GM10248 (cell line): Measurements from ENCODE around the gene PFN1.
"Not testable (repeated sequence)": the region's sequence is repeated elsewhere in the genome, so short reads cannot be mapped to it uniquely, and the experiment has no call there.

Source experiments
- CTCF ChIA-PET: fragments of 300-600 bp; sonication (Branson Sonifier 250); formaldehyde crosslinking; extraction: SDS; loops from one replicate; lab custom pipeline; 2021; ENCODE audit warnings: antibody characterized with exemption; lab: Yijun Ruan, JAX
- POLR2A ChIA-PET: fragments of 350-650 bp; sonication (Branson Sonifier 250); formaldehyde crosslinking; extraction: SDS; loops from one replicate; lab custom pipeline; 2020; ENCODE audit warnings: antibody characterized with exemption; lab: Yijun Ruan, JAX
- DNase-seq: peaks from one replicate; pipeline ENCODE4 v3.0.0; 2012; ENCODE audit errors: extremely low spot score
- TF ChIP-seq, protein P1 (sequence below): IDR thresholded peaks from 2 replicates; pipeline ENCODE4 v1.5.1; 2012; ENCODE audit warnings: mild to moderate bottlenecking, low read depth; ENCODE audit errors: extremely low read depth, missing control alignments, control extremely low read depth

PFN1 gene

DNA sequence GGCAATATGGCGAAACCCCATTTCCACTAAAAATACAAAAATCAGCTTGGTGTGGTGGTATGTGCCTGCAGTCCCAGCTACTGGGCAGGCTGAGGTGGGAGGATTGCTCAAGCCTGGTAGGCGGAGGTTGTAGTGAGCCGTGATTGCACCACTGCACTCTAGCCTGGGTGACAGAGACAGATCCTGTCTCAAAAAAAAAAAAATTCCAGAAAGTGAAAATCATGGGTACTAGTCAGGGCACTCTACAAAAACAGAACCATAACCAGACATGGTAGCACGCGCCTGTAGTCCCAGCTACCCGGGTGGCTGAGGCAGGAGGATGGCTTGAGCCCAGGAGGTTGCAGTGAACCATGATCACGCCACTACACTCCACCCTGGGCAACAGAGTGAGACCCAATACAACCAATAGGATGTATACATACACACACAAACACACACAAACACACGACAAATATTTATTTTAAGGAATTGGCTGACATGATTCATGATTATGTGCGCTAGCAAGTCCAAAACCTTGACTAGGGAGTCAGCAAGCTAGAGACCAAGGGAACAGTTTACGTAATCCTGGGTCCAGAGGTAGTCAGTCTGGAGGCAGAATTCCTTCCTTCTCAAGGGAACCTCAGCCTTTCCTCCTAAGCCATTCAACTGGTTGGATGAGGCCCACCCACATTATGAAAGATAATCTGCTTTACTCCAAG lies 27.8 kb downstream of the PFN1 start:
- no peak for DNase-seq
- CTCF ChIA-PET, result interaction anchor here (0.7 to 4.1 kb wide), 3 partner anchors 11 to 14 kb away, joined by 3 to 29 read pairs (median 3); no protein-coding TSS in a partner anchor
- POLR2A ChIA-PET, result no interaction called here
- TF ChIP-seq, protein P1, sequence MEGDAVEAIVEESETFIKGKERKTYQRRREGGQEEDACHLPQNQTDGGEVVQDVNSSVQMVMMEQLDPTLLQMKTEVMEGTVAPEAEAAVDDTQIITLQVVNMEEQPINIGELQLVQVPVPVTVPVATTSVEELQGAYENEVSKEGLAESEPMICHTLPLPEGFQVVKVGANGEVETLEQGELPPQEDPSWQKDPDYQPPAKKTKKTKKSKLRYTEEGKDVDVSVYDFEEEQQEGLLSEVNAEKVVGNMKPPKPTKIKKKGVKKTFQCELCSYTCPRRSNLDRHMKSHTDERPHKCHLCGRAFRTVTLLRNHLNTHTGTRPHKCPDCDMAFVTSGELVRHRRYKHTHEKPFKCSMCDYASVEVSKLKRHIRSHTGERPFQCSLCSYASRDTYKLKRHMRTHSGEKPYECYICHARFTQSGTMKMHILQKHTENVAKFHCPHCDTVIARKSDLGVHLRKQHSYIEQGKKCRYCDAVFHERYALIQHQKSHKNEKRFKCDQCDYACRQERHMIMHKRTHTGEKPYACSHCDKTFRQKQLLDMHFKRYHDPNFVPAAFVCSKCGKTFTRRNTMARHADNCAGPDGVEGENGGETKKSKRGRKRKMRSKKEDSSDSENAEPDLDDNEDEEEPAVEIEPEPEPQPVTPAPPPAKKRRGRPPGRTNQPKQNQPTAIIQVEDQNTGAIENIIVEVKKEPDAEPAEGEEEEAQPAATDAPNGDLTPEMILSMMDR, result no peak

DNA sequence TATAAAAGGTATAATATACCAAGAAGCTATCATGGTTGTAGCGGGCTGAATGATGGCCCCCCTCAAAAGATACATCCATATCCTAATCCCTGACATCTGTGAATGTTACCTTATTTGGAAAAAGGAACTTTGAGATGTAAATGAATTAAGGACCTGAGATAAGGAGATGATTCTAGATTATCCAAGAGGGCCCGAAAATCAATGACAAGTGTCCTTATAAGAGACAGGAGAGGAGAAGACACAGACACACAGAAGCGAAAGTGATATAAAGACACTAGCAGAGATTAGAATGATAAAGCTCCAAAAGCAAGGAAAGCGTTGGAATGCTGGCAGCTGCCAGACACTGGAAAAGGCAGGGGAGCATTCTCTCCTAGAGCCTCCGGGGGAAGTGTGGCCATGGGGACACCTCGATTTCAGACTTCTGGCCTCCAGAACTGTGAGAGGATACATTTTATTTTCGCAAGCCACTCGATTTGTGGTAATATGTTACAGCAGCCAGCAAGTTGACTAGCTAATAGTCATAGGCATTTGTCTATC lies 28.8 kb downstream of the PFN1 start:
- DNase-seq, result no peak
- TF ChIP-seq, protein P1, result no peak
- CTCF ChIA-PET, result interaction anchor here (0.7 to 4.1 kb wide), 2 partner anchors 10 to 13 kb away, joined by 3 to 29 read pairs; no protein-coding TSS in a partner anchor
- POLR2A ChIA-PET, result no interaction called here

DNA sequence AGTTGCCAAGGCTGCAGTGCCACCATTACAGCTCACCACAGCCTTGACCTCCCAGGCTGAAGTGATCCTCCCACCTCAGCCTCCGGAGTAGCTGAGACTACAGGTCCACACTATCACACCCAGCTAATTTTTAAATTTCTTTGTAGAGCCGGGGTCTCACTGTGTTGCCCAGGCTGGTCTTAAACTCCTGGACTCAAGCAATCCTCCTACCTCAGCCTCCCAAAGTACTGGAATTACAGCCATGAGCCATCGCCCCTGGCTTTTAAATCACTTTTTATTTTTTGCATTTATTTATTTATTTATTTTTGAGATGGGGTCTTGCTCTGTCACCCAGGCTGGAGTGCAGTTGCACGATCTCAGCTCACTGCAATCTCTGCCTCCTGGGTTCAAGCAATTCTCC lies 33.8 kb downstream of the PFN1 start:
- CTCF ChIA-PET, result interaction anchor here (1.4 to 2.1 kb wide), 2 partner anchors 11 to 12 kb away, joined by 5 to 9 read pairs; partner anchors contain the start of gene CHRNE
- POLR2A ChIA-PET, result not testable (repeated sequence)

DNA sequence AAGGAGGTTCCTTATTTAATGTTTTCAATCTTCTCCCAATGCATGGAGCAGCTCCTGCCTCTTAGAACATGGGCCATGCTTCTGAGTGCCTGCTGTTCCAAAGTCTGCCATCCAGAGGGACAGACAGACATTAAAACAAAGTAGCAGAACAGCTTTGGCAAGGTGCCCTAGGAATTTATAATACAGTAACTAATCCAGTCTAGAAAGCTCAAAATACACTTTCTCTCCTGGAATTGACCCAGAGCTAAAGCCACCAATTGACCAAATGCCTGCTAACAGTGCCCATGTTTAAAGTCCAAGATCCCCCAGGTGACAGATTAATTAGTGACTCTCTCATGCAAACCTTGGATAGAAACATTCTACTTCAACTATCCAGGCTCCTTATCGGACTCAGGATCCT lies 34.3 kb downstream of the PFN1 start:
- DNase-seq, result no peak
- ChIA-PET CTCF (interaction anchor here (0.9 to 2.1 kb wide), 4 partner anchors 9 to 67 kb away, joined by 3 to 9 read pairs (median 4); partner anchors contain the start of gene CHRNE), POLR2A (no interaction called here)
- TF ChIP-seq, protein P1, result no peak

More for the DNA sequence above, 33.8 kb downstream of the PFN1 start:
- not testable (repeated sequence) for DNase-seq

DNA sequence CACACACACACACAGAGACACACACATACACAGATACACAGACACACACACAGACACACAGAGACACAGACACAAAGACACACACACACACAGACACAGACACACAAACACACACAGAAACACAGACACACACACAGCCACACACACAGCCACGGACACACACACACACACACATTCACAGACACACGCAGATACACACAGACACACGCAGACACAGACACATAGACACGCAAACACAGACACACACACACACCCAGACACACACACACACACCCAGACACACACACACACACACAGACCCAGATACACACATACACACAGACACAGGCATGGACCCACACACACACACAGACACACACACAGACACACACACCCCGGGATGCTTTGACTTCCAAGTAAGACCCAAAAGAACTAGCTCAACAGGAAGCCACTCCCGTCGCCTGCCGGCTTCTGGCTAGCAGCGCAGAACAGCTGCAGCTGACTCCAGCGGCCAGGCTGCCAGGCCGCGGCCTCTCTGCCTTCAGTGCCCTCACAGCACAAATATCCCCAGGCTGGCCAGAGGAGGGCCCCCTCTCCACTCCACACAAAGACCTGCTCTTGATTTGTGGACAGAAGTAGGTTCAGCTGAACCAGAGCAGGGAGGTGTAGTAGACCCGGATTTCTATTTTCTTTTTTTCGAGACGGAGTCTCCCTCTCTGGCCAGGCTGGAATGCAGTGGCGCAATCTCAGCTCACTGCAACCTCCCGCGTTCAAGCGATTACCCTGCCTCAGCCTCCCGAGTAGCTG lies 39.4 kb downstream of the PFN1 start:
- POLR2A ChIA-PET, result interaction anchor here (0.6 to 1.0 kb wide), 2 partner anchors 31 to 96 kb away, joined by 3 to 5 read pairs; partner anchors contain the start of genes RNF167 and SLC25A11
- TF ChIP-seq, protein P1, result peak; percentile 81
- peak; percentile 87 for DNase-seq
- CTCF ChIA-PET, result interaction anchor here (0.6 to 2.6 kb wide), 41 partner anchors 9 to 530 kb away, joined by 3 to 30 read pairs (median 4); partner anchors contain the start of genes ARRB2, C17orf107, C1QBP and GLTPD2

DNA sequence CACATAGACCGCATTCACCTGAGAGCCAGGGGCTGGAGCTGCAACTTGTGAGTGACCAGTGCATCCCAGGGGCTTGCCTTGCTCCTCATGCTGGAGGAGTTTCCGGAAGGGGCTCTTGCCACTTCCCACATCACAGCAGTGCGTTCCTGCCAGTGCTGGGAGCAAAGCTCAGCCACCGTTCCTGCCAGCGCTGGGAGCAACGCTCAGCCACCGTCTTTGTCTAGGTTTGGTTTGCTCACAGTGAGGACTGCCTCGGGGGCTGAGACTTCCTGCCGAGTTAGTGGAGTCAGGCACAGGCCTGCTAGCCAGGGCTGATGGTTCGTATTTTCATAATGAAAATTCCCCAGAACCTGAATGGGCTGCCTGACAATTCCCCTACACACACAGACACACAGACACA lies 40.0 kb downstream of the PFN1 start:
- CTCF ChIA-PET, result interaction anchor here (0.6 to 2.6 kb wide), 35 partner anchors 9 to 531 kb away, joined by 3 to 30 read pairs (median 5); partner anchors contain the start of genes ARRB2, C17orf107, C1QBP and GLTPD2
- POLR2A ChIA-PET, result interaction anchor here (0.6 kb wide), 1 partner anchor 97 kb away, joined by 3 read pairs; no protein-coding TSS in a partner anchor
- DNase-seq, result no peak

DNA sequence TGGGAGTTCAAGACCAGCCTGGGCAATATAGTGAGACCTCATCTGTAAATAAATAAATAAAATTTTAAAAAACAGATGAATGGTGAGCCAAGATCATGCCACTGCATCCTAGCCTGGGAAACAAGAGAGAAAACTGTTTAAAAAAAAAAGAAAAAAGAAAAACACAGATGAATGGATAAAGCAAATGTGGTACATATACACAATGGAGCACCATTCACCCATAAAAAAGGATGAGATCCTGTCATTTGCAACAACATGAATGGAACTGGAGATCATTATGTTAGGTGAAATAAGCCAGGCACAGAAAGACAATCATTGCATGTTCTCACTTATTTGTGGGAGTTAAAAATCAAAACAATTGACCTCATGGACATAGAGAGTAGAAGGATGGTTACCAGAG lies 41.7 kb downstream of the PFN1 start:
- POLR2A ChIA-PET, result not testable (repeated sequence)
- CTCF ChIA-PET, result interaction anchor here (1.0 to 1.4 kb wide), 2 partner anchors 50 to 155 kb away, joined by 3 to 4 read pairs; no protein-coding TSS in a partner anchor

More for the DNA sequence above, 40.0 kb downstream of the PFN1 start:
- TF ChIP-seq, protein P1, result no peak

More for the DNA sequence above, 41.7 kb downstream of the PFN1 start:
- not testable (repeated sequence) for DNase-seq
